ENCODE data around the gene SLC22A17. TPM values are rescaled to one million over a fixed set of nuclear protein-coding genes. Genes with fewer than 3 reads are reported as not detected.

The SLC22A17 gene
- total and polyA plus RNA-seq, 10 of the 15 experiments (the other 5 are each of a cell fraction or from before 2014, with no cell fraction given), result not detected

- H2AFZ ChIP-seq (ENCODE audit: control insufficient read depth, low read depth, low read length), result no peak overlapping the region
- intact Hi-C loops (cut with micrococcal nuclease; ENCODE audit: unreplicated experiment), result no loop called here
- H3K9me3 ChIP-seq (replicated peaks; ENCODE audit: control insufficient read depth, insufficient read depth, low read length), result no peaks in the 10 kb centered on the region
- no peak overlapping the region for H3K27ac ChIP-seq (ENCODE audit: control insufficient read depth, insufficient read depth)
- no peaks in the 10 kb centered on the region for H3K79me2 ChIP-seq (ENCODE audit: control insufficient read depth, insufficient read depth, low read length)
- H3K9ac ChIP-seq (ENCODE audit: control insufficient read depth, insufficient read depth, low read length), result no peak overlapping the region
- POLR2A ChIA-PET, result no interaction called here
- FAIRE-seq (no peak), ATAC-seq (no peak), DNase-seq (ENCODE audit: low read depth, low spot score) (no peak)
- no peaks in the 10 kb centered on the region for H3K36me3 ChIP-seq (ENCODE audit: control insufficient read depth in 2 of 2, insufficient read depth in 2 of 2, low read length in 1 of 2)
- in situ Hi-C loops (cut with MboI), result no loop called here
- RAD21 ChIA-PET (ENCODE audit: unreplicated experiment), result interaction anchor here (2.3 kb wide), 1 partner anchor 51 kb away, joined by 5 read pairs; no protein-coding TSS in a partner anchor
- CTCF ChIA-PET, result interaction anchor here (0.6 to 5.7 kb wide), 8 partner anchors 19 to 310 kb away, joined by 3 to 52 read pairs (median 4); partner anchors contain the start of gene CEBPE
- no peak for TF ChIP-seq RB1 (IDR thresholded peaks at IDR 0.05; ENCODE audit: borderline replicate concordance)
- TF ChIP-seq ZNF384 (IDR thresholded peaks at IDR 0.05; ENCODE audit: borderline replicate concordance, low read depth, low read length), result no peak
- TF ChIP-seq WRNIP1 (IDR thresholded peaks at IDR 0.05; ENCODE audit: borderline replicate concordance, low read depth, low read length), result no peak
- TF ChIP-seq RUNX3 (IDR thresholded peaks at IDR 0.05; ENCODE audit: low read length), result no peak
- no peak for TF ChIP-seq RAD51 (IDR thresholded peaks at IDR 0.05)
- no peak for TF ChIP-seq KAT2A (conservative IDR thresholded peaks at IDR 0.05; ENCODE audit: control insufficient read depth, low read depth, low read length)
- no peak for TF ChIP-seq HCFC1 (IDR thresholded peaks at IDR 0.05; ENCODE audit: low read length)
- TF ChIP-seq NKRF (conservative IDR thresholded peaks at IDR 0.05), result no peak
- no peak for TF ChIP-seq NRF1 (conservative IDR thresholded peaks at IDR 0.05; ENCODE audit: low read depth, low read length)
- TF ChIP-seq ELK1 (IDR thresholded peaks at IDR 0.05; ENCODE audit: low read depth, low read length), result no peak
- TF ChIP-seq RAD21 (IDR thresholded peaks at IDR 0.05; ENCODE audit: insufficient read depth, low read depth, low read length), result no peak
- TF ChIP-seq IRF3 (IDR thresholded peaks at IDR 0.05), result no peak
- TF ChIP-seq E2F8 (IDR thresholded peaks at IDR 0.05; ENCODE audit: low read depth, partially characterized antibody), result no peak
- TF ChIP-seq TAF1 (IDR thresholded peaks at IDR 0.05; ENCODE audit: borderline replicate concordance, low read depth, low read length), result no peak
- BruUV-seq (replicated peaks), result no TSS peak
- no peak overlapping the region for H3K4me2 ChIP-seq (ENCODE audit: control insufficient read depth, insufficient read depth)
- no peaks in the 10 kb centered on the region for H3K4me1 ChIP-seq (ENCODE audit: control insufficient read depth, insufficient read depth, low read length)
- H3K27me3 ChIP-seq (replicated peaks in 1 of 2; ENCODE audit: control insufficient read depth in 2 of 2, insufficient read depth in 2 of 2, low read length in 1 of 2), result no peaks in the 10 kb centered on the region; a peak in 1 of 4 replicates
- SMC1A ChIA-PET (ENCODE audit: uncharacterized antibody, unreplicated experiment), result interaction anchor here (1.1 to 2.1 kb wide), 2 partner anchors 115 to 258 kb away, joined by 5 to 11 read pairs; no protein-coding TSS in a partner anchor
- H4K20me1 ChIP-seq (ENCODE audit: control insufficient read depth, insufficient read depth), result no peaks in the 10 kb centered on the region
- H3K4me3 ChIP-seq, result no peak overlapping the region
- WGBS (ENCODE audit: insufficient coverage, insufficient replicate concordance, low lambda C conversion rate, missing lambda C conversion rate), result 29% methylated on average over 11 of the region's 11 CpGs
Observed at GRCh38 chr14:23378612-23379220, 26.0 kb upstream of the SLC22A17 start.
